DMS53 treated with DMSO at 0.1 percent for 48 hours (cell line): Measurements from ENCODE around the gene OR8D1.

Experiments
- DNase-seq: peaks from one replicate; lab custom pipeline; 2025; ENCODE audit not compliant: unreplicated experiment; lab: John Stamatoyannopoulos, UW

OR8D1 gene

GRCh38 chr11:124313849-124314248 lies at the start of gene OR8D1:
Gene OR8D1, minus strand, starts transcription at chr11:124313949. Its CDS starts 3,183 bp downstream, at chr11:124310766.
- DNase-seq = no peak

GRCh38 chr11:124359566-124359965 lies 45.8 kb upstream of the OR8D1 start:
- DNase-seq = no peak

- DNase-seq = no peak
Measured at GRCh38 chr11:124346311-124346955, 32.7 kb upstream of the OR8D1 start.

- no peak for DNase-seq
Measured at GRCh38 chr11:124344346-124344745, 30.6 kb upstream of the OR8D1 start.

GRCh38 chr11:124340142-124340447 lies 26.3 kb upstream of the OR8D1 start:
- no peak for DNase-seq

- DNase-seq = no peak
Measured at GRCh38 chr11:124339396-124340141, 25.8 kb upstream of the OR8D1 start.

- DNase-seq = no peak
Measured at GRCh38 chr11:124331873-124332272, 18.1 kb upstream of the OR8D1 start.

GRCh38 chr11:124329787-124330478 lies 16.2 kb upstream of the OR8D1 start:
- no peak for DNase-seq

GRCh38 chr11:124327775-124328174 lies 14.0 kb upstream of the OR8D1 start:
- no peak for DNase-seq

- DNase-seq = no peak
Measured at GRCh38 chr11:124322356-124322755, 8.6 kb upstream of the OR8D1 start.

- DNase-seq = no peak
Measured at GRCh38 chr11:124320097-124320496, 6.3 kb upstream of the OR8D1 start, which contains the start of gene OR8D2. Gene OR8D2, minus strand, starts transcription at chr11:124320197. Its CDS starts 0 bp downstream, at chr11:124320197.

- DNase-seq = no peak
Measured at GRCh38 chr11:124315052-124315451, 1.3 kb upstream of the OR8D1 start.

- no peak for DNase-seq
Measured at GRCh38 chr11:124313131-124313530, 618 bp downstream of the OR8D1 start.

GRCh38 chr11:124311670-124312069 lies 2.1 kb downstream of the OR8D1 start:
- DNase-seq = no peak

- DNase-seq = no peak
Measured at GRCh38 chr11:124311269-124311668, 2.5 kb downstream of the OR8D1 start.

GRCh38 chr11:124310721-124311120 lies 3.0 kb downstream of the OR8D1 start:
- DNase-seq = no peak

- no peak for DNase-seq
Measured at GRCh38 chr11:124307093-124307492, 6.7 kb downstream of the OR8D1 start.

- no peak for DNase-seq
Measured at GRCh38 chr11:124302347-124303125, 11.2 kb downstream of the OR8D1 start.

GRCh38 chr11:124301548-124301947 lies 12.2 kb downstream of the OR8D1 start:
- DNase-seq = no peak

GRCh38 chr11:124297921-124298320 lies 15.8 kb downstream of the OR8D1 start:
- DNase-seq = no peak

- DNase-seq = no peak
Measured at GRCh38 chr11:124296016-124296415, 17.7 kb downstream of the OR8D1 start.
